Right renal pelvis (tissue), 4 donors: ENCODE results near the gene ACTG1. TPM values are rescaled to one million over a fixed set of nuclear protein-coding genes. Genes with fewer than 3 reads are reported as not detected.

Source experiments
- DNase-seq, 4 donors: peaks; one replicate each; pipeline ENCODE4 v3.0.0-alpha.2; 2013; ENCODE audit warnings: low read depth in 4 of 4, low spot score in 3 of 4, missing footprints in 1 of 4
- polyA plus RNA-seq, 4 donors: library from polyadenylated mRNA; unstranded; fragments of 120-200 nt; gene quantifications; one replicate each; pipeline ENCODE4 v1.2.1, GENCODE V29; 2013; ENCODE audit not compliant: insufficient read length in 4 of 4

The ACTG1 gene
- polyA plus RNA-seq, 4 donors: 3,124 to 3,561 (median 3,180) TPM

DNA sequence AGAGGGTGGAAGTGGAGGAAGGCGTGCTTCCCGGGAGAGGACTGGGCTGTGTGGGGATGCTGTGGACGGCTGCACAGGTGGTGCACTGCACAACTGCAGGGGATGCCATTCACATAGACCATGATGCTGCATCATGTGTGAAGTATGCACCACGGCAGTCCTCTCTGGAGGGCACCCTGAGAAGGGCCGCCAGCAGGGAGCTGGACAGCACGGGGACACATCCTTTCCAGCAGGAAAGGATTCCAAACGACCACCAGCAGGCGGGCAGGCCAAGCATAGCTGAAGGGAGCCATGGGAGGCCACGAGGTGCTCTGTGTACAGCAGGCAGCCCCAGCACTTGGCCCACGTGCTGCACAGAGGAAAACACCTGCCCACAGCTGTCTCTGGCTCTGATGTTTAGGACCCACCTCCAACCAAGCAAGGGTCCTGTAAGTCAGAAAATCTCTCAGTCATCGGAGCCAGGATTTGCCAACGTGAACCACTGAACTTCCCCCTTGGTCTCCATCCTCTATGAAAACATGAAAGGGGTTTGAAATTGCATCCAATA is 10.1 kb downstream of the ACTG1 start:
- no peak for DNase-seq

DNA sequence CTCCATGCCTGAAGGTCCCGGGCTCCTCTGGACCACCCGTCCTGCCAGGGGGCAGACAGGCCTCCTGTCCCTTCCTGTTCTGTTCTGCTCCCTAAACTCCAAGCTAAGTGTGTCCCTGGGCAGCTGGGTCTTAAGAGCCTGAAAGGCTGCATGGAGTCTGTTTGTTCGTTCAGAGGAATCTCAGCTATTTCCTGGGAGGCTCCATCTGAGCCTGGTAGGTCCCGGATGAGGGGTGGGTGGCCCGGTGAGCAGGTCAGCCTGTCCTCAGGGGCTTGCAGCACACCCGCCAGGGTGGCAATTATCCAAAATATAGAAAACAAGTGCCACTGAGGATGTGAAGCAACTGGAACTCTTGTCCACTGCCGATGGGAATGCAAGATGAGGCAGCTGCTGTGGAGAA is 12.6 kb downstream of the ACTG1 start:
- no peak for DNase-seq

DNA sequence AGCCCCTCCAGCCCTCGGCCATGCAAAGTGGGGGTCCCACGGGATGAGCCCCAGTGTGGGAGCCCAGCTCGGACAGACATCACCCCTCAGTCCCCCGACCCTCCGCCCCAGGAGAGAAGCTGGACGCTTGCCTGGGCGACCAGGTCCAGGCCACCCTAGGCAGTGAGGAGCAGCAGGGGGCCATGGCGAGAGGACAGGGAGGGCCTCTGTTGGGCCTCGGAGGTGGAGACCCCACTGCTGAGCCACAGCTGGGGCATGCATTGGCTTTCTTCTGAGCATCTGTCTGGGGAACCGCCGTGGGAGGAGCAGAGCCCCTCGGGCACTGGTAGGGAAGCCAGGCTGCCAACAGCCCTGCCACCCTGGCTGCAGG is 13.0 kb downstream of the ACTG1 start:
- no peak for DNase-seq

GRCh38 chr17:81498953-81499600 is 13.5 kb downstream of the ACTG1 start:
- no peak for DNase-seq

DNA sequence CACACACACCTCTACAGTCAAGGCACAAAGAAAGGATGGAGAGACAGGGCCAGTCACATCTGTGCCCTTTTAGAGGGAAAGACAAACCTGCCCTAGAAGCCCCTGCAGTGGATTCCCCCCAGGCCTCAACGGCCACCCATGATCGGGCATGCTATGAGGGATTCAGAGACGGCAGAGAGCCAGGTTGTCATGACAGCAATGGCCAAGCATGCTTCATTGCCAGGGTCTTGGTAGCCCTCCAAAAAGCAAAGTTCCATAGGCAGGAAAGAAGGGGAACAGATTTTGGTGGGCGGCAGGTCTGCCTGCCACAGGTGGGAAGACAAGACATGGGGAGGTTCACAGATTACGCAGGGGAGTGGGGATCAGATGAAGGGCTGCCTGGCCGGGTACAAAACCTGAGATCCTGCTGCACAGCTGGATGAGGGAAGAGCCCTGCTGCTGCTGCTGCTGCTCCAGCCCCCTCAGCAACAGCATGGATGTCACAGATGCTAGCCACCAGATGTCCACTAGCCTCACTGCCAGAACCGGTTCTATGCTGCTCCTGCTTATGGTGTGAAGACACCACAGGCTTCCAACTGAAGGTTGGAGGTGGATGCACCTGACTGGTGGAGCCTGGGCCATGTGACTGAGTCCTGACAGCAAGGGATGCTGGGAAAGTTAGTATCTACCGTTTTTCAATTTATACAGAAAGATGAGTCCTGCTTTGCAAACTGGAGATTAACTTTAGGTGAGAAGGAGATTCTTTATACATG is 17.8 kb downstream of the ACTG1 start:
- no peak for DNase-seq

DNA sequence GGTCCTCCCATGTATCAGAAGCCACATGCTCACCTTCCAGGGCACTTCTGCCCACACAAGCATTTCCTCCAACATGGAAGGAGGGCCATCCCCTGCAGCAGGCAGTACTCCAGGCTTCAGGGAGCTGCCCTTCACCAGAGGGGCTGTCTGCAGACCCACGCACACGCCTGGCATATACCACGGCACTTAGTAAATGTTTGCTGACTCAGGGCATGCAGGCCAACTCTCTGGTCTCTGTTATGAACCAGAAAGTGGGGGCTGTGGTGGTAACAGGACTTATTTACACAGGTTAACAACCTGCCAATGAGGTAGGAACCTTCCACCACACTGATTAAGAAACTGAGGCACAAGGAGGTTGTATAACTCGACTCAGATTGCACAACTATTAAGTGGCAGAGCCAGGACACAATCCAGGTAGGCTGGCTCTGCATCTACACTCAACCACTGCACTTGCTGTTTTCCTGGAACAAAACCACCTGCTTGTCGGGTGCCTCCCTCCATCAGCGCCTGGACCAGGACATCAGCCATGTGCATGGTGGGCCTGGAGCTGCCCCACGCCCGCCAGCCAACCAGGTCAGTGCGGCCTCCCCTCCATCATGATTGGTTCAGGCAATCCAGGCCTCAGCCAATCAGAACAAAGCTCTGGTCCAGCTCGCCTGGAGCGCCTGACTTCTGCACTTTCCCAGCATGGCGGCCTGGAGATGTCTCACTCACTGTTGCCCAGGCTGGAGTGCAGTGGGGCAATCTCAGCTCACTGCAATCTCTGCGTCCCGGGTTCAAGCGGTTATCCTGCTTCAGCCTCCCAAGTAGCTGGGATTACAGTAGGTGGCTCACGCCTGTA is 19.2 kb downstream of the ACTG1 start:
- DNase-seq: no peak

- no peak for DNase-seq
Observed at GRCh38 chr17:81492706-81493105, 19.9 kb downstream of the ACTG1 start.

DNA sequence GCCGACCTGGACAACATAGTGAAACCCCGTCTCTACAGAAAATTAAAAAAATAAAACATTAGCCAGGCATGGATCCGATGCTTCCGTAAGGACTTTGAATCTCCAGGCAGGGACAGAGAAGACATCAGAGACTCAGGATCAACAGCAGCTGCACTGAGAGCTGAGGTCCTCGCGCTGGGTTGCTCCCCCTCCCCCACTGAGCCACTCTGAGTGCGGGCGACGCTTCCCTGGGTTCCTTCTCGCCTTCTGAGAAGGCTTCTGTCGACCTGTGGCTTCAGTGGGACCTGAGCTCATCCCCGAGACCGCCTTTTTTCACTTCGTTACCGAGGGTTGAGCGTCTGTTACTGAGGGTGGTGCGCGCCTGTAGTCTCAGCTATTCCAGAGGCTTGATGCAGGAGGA is 20.4 kb downstream of the ACTG1 start:
- no peak for DNase-seq

DNA sequence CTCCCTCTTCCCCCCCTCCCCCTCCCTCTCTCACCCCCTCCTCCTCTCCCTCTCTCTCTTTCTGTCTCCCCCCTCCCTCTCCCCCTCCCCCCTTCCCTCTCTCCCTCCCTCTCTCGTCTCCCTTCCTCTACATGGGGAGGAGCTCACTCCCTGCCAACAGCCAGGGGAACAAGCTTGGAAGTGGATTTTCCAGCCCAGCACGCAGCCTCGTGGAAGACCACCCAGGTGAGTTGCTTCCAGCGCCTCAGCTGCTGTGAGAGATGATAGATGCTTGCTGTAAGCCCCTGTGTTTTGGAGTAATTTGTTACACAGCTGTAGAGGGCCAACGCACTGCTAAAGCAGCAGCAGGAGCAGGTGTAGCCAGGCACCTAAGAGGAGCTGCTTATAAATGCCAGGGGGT is 20.8 kb downstream of the ACTG1 start:
- DNase-seq: no peak

DNA sequence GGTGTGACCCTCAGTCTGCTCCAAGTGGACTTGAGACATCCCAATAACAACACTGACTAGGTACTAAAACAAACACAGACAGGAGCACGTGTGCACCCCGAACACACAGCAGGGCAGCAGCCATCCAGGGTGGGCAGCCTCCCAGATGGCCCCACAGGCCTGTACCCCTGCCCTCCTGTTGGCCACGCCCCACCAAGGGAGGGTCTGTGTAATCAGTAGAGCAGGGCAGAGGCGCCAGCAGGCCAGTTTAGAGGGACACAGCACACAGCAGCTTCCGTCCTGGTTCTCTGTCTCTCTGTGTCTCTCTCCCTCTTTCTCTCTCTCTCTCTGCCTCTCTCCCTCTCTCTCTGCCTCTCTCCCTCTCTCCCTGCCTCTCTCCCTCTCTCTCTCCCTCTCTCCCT is 21.4 kb downstream of the ACTG1 start:
- DNase-seq: no peak

DNA sequence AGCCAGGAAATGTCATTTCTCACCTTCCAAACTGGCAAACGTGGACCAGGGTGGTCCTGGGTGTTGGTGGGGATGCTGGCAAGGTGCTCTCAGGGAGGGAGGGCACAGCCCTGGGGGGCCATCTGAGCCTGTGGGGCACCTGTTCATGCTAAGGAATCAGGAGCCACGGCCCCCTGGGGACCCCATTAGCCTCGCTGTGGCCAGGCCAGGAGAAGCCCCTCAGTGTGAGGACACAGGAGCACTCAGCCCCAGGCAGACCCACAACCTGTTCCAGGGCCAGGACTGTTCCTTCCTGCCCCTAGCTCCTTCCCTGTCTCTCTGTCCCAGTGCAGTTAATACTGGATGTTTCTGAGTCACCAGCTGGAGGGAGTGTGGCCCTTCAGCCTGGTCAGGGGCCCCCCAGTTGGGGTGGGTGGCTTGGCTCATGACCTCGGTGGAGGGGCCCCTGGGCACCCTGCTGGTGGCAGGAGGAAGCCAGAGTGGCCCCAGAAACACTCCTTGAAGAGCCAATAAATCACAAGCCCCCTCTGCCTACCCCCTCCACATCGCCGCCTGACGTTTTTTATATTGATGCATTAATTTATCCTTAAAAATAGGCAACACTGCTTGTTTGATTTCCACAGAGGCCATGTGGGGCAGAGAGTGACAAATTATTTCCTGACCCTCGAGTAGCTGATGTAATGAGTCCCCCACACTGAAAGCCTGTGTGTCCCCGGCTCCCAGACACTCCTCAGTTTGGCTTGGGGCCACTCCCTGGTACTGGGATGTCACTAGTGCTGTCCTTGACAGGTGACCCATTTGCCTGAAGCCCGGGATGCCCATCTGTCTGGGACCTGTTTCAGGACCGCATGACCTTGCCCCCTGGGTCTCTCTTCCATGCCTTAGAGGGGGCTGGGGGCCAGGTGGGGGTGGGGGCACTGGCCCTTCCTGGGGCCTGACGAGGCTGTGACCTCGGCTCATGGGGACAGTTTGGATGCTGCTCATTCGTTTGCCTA is 22.3 kb downstream of the ACTG1 start:
- no peak for DNase-seq

DNA sequence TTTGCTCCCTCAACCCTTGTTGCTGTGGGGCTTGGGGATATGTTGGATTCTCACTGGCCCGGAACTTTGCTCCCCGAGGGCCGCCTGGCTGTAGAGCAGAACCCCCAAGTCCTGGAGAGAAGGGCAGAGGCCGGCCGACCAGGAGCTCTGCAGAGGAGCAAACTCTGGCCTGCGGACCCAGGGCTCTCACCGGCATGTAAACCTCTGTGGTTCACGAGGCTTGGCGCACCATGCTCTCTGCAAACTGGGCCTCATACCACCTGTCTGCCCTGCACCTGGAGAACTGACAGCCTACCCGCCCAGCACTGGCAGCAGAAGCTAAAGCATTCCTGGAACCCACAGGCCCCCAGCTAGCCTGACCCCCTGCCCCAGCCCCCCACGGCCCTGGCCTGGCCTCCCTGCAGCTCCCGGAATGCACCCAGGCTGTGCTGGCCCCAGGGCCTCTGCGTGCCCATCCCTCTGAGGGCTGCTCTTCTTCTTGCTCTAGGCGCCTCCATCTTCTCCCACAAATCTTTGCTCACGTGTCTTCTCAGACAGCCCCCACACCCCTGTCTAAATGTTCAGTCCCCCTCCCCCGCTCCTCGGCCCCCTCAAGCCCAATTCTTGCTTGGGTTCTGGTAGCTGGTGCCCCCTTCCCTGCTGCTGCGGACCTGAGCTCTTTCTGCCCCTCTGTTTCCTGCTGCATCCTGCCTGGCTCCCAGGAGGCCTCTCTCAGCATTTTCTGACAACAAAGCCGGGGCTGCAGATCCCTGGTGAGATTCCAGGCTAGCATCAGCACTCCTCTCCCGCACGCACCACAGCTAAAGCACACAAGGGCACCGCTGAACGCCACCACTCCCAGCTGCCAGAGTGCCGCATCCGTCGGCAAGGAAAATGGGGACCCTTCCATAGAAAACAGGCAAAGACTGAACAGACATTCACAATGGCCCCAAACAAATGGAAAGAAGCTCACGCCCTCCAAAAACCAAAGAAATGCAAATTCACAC is 23.3 kb downstream of the ACTG1 start:
- no peak for DNase-seq

GRCh38 chr17:81488276-81488860 is 24.2 kb downstream of the ACTG1 start:
- DNase-seq: no peak

- DNase-seq: peak in 3 of 4 donors; percentile 65 to 70 (median 65)
Observed at GRCh38 chr17:81487487-81488275, 24.9 kb downstream of the ACTG1 start.

DNA sequence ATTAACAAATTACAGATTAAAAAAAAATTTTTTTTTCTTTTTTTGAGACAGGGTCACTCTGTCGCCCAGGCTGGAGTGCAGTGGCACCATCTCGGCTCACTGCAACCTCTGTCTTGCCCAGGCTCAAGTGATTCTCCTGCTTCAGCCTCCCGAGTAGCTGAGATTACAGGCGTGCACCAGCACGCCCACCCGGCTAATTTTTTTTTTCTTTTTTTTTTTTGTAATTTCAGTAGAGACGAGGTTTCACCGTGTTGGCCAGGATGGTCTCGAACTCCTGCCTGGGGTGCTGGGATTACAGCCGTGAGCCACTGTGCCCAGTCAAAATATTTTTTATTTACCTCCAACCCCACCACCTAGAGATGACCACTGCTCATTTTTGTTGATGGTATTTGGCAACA is 25.5 kb downstream of the ACTG1 start:
- no peak for DNase-seq

GRCh38 chr17:81486199-81486810 is 26.3 kb downstream of the ACTG1 start:
- no peak for DNase-seq
